Placental epithelial cell (primary cell): ENCODE results near the gene CCDC102B. TPM values are rescaled to one million over a fixed set of nuclear protein-coding genes. Genes with fewer than 3 reads are reported as not detected.
A peak's percentile ranks its signal among the peaks of the same experiment; 100 is the strongest.

Experiments used
- small RNA-seq: library from RNA; depleted of rRNA; stranded (forward); fragments of <200 nt; gene quantifications from one replicate; pipeline ENCODE3, GENCODE V24; 2012
- total RNA-seq: library from RNA; depleted of rRNA; stranded (reverse); fragments of >200 nt; gene quantifications from 2 replicates; pipeline ENCODE4 v1.2.3, GENCODE V29; 2012

CCDC102B gene
- not detected in 2 replicates for total RNA-seq

GRCh38 chr18:68797871-68798270 lies at the start of gene CCDC102B:
CCDC102B (plus strand) TSS chr18:68798080; CDS start chr18:68836764, 38,684 bp downstream.

Small RNA genes within 50 kb of the gene (small RNA-seq; reads per million reads assigned to genes)
- 1.1 reads per million, percentile 59 among the genes with 10 or more reads in this experiment for gene RNU6-39P

Other genes starting within 250 kb of the CCDC102B start
- gene TMX3, start 83.0 kb upstream of the CCDC102B start, total RNA-seq, result 28.7 and 48.5 TPM in 2 replicates